HG03432 (cell line): ENCODE data around the gene SCGN.
"Not testable (repeated sequence)": the region's sequence is repeated elsewhere in the genome, so short reads cannot be mapped to it uniquely, and the experiment has no call there.

Experiments used
- ATAC-seq: cut with Tn5 transposase; IDR thresholded peaks from one replicate; pipeline ENCODE4 v1.9.1; 2021; ENCODE audit warnings: mild to moderate bottlenecking, moderate library complexity; ENCODE audit not compliant: unreplicated experiment

The SCGN gene

DNA sequence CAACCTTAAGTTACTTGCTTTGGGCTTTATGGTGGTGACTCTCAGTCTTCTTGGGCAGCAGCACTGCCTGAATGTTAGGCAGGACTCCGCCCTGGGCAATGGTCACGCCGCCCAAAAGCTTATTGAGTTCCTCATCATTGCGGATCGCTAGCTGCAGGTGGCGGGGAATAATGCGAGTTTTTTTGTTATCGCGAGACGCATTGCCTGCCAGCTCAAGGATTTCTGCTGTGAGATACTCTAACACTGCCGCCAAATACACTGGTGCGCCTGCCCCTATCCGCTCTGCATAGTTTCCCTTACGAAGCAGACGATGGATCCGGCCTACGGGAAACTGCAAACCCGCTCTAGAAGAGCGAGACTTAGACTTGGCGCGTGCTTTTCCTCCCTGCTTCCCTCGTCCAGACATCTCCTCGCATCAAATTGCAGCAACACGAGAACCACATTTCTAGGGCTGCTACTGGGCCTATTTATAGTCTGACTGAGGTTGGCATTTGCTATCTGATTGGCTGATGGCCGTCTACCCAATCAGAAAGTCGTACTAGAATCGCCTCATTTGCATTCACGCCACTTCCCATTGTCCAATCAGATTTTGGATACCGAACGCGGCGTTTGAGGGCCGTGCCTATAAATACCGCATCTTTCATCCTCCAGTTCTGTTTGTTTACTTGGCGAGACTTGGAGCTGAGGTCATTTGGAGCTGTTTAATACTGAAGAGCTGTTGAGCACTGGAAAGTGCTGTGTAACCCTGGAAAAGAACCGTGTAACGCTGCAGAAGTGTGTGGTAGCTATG is 74.3 kb downstream of the SCGN start:
- no peak for ATAC-seq

DNA sequence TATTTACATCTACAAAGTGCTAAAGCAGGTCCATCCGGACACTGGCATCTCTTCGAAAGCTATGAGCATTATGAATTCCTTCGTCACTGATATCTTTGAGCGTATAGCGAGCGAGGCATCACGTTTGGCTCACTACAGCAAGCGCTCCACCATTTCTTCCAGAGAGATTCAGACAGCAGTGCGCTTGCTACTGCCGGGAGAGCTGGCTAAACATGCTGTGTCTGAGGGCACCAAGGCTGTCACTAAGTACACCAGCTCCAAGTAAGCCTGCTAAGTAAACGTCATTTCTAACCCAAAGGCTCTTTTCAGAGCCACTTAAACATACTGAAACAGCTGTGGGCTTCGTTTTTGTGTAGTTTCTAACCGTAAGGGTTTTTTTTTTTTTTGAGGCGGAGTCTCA is 75.0 kb downstream of the SCGN start:
- ATAC-seq = no peak

DNA sequence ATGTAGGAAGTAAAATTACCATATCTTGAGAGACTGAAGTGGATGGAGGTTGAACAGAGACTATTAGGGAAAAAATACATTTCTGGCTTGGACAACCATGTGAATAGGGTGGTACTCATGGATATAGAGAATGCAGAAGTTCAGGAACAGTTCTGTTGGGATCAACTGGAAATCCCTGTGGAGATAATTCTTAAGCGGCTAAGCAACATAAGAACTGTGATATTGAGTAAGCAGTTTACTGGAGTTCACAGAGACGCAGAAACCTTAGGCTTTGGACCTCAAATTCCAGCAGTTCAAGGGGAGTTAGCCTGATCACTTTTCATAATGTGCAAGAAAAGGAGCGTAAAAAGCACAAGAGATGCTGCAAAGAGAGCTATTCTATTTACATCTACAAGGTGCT is 78.9 kb downstream of the SCGN start:
- ATAC-seq = no peak

DNA sequence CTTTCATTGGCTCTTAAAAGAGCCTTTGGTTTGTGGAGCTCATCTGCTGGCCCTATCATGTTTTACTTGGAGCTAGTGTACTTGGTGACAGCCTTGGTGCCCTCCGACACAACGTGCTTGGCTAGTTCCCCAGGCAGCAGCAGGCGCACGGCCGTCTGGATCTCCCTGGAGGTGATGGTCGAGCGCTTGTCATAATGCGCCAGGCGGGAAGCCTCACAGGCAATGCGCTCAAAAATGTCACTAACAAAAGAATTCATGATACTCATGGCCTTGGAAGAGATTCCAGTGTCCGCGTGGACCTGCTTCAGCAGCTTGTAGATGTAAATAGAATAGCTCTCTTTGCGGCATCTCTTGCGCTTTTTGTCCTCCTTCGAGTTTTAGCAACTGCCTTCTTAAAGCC is 79.7 kb downstream of the SCGN start:
- ATAC-seq = no peak

DNA sequence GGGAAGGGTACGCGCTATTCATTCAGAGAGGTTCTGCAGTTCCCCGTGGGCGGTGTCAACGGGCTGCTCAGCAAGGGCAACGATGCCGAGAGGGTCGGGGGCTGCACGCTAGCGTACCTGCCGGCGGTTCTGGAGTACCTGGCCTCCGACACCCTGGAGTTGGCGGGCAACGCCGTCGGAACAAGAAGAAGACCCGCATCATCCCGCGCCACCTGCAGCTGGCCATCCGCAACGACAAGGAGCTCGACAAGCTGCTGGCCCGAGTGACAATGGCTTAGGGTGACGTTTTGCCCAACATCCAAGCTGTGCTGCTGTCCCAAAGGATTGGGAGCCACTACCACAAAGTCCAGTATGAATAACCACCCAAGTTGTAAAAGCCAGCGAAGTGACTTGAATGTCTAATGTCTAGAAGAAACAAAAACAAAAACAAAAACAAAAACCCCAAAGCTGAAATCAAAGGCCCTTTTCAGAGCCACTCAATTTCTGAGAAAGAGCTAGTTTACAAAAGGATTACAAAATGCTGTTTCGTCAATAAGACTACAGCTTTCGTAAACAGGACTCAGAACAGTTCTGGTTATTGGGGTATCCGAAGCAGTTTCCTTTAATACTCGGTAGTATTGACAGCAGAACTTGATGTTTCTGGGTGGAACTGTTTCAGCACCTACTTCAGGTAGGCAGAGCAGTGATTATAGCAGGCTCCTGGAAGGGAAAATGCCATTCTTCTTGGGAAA is 80.6 kb downstream of the SCGN start:
- no peak for ATAC-seq

DNA sequence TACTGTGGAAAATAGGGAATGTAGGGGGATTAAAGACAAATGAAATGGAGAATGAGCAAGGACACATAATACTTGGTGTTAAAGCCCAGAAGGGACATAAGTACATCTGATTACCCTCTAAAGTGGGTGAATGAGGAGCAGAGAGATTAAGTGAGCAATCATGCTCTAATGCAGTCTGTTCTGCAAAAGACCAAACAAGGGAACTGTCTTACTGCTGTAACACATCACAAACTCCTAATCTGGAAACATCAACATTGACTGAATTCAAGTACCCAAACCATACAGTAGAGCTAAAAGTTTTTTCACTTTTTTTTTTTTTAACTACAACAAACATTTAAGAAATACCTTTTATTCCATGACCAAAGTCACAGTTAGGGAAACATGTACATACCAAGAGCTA is 83.2 kb downstream of the SCGN start:
- no peak for ATAC-seq

DNA sequence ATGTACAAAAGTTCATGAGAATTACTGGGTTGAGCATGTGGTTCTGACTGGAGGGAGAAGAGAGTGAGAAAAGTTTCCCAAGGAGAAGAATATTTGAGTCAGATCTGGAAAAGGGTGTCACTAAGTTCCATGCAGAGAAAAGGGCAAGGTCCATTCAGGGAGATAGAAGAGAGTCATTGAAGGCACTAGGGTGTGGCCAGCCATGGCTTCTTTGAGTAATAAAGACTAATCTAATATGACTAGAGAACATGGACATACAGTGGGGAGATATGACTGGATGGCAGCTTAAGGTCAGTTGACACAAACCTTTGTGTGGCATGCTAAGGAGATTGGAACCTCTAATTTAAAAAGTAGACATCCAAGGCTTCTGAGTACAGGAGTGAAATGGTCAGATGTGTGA is 91.9 kb downstream of the SCGN start:
- no peak for ATAC-seq

DNA sequence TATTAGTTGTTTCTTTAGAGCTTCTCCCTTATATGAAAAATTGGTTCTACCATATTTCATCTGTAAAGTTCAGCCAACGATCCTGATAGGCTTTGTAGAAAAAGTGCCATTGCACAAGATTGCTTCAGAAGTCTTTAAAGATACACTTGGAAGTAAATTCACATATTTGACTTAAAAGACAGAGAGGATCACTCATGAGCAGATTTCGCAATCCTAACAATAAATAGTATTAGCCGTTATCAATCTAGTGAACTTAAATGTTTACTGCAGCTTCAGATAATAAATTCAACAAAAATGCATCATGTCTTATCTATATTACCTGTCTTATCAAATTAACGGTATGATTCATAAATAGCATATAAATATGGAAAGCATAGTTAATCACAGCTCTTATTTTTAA is 93.8 kb downstream of the SCGN start:
- no peak for ATAC-seq

DNA sequence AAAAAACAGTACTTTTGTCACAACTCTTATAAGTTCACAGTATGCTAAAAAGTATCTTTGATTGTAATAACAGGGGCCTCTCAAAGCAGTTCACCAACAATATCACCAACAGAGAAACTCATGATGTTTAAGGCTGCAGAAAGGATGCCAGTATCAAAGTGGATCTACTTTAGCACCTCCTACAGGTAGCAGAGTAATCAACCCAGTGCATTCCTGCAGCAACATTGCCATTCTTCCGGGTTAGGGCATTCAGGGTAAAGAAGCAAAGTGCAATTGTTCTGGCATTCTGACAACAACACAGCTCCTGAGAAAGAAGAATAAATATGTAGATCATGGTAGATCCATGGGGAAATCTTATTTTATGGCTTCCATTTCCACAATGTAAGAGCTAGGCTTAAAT is 95.0 kb downstream of the SCGN start:
- ATAC-seq = no peak

DNA sequence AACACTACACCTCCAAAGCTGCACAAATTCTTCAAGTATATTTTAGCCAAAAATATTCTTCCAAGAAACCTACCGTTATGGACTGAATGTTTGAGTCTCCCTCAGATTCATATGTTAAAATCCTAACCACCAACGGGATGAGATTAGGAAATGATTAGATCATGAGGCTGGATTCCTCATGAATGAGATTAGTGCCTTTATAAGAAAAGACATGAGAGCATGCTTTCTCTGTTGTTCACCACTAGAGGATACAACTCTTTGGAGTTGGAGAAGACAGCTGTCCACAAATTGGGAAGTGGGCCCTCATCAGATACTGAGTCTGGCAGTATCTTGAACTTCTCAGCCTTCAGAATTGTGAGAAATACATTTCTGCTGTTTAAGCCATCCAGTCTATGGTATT is 95.5 kb downstream of the SCGN start:
- no peak for ATAC-seq

DNA sequence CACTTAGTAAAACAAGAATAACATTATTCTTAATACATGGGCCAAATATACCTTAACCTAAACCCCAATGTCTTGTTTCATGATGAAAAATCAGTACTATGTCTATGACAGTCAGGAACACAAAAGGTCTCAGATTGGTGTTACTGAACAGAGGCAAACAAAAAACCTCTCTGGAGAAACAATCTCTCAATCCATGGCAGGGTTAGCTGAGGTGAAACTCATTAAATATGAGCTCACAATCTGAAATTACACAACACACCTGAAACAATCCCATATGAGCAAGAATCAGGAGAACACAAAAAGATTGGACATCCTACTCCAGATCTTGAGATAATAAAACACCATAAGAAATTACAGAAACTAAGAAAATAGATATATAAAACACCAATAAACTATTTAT is 96.0 kb downstream of the SCGN start:
- ATAC-seq = no peak

DNA sequence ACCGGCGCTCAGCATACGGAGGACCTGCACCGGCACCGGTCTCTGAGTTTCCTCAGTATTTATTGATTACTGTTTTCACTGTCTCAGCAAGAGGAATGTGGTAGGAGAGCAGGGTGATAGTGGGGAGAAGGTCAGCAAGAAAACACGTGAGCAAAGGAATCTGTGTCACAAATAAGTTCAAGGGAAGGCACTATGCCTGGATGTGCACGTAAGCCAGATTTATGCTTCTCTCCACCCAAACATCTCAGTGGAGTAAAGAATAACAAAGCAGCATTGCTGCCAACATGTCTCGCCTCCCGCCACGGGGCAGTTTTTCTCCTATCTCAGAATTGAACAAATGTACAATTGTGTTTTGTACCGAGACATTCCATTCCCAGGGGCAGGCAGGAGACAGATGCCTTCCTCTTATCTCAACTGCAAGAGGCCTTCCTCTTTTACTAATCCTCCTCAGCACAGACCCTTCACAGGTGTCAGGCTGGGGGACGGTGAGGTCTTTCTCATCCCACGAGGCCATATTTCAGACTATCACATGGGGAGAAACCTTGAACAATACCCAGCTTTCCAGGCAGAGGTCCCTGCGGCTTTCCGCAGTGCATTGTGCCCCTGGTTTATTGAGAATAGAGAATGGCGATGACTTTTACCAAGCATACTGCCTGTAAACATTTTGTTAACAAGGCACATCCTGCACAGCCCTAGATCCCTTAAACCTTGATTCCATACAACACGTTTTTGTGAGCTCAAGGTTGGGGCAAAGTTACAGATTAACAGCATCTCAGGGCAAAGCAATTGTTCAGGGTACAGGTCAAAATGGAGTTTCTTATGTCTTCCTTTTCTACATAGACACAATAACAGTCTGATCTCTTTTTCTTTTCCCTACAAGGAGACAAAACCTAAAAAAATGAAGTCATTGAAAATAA is 96.8 kb downstream of the SCGN start:
- not testable (repeated sequence) for ATAC-seq

DNA sequence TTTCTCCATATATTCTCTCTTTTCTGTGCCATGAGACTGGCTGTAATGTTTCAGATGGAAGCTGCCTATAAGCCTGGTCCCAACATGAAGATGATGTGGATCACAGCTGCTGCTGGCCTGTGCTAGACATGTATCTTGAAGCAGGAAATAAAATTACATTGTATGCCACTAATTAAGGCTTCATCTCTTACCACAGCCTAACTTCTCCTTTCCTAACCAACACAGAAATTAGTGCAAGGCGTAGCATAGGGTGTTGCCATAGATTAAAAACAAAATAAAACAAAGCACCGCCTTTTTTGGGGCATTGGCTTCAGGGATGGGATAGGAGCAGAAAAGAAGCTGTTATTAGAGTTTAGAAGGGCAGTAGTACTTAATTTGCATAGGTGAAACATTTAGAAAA is 97.8 kb downstream of the SCGN start:
- ATAC-seq = no peak

DNA sequence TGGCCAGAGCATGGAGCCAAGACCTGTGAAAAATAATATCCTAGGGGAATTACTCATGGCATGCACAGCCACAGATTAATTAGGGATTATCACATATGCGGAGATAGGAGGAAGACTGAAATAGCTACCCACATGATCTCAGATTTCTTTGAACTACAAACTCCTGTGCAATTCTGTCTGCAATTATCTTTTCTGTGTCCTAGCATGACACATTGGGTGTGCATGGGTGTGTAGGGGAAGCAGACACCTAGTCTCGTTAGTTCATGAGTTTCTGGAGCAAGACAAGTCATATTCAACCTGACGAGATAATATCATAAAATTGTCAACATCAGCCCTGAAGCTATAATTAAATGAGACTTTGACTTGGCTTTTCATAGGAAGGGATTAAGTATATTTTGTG is 98.9 kb downstream of the SCGN start:
- ATAC-seq = no peak
